Caco-2 (cell line): ENCODE measurements around the gene GP1BB. TPM values are rescaled to one million over a fixed set of nuclear protein-coding genes. Genes with fewer than 3 reads are reported as not detected.

Experiments
- BruUV-seq: library from RNA; stranded (reverse); fragments of 400-500 nt; replicated peaks from 2 replicates; lab custom pipeline; 2021; lab: Mats Ljungman, UMichigan
- CTCF ChIA-PET: fragments of 300-600 bp; sonication (Branson Sonifier 250); formaldehyde crosslinking; loops from one replicate; lab custom pipeline; 2022; ENCODE audit warnings: antibody characterized with exemption; lab: Charles Lee
- POLR2A ChIA-PET: fragments of 300-600 bp; sonication (Branson Sonifier 250); formaldehyde crosslinking; loops from one replicate; lab custom pipeline; 2022; ENCODE audit warnings: antibody characterized with exemption; lab: Charles Lee
- DNase-seq, 2 experiments: peaks; one replicate each; pipeline versions ENCODE4 v3.0.0 to v3.0.0-alpha.2; 2020 to 2022
- H3K27me3 ChIP-seq: replicated peaks from 2 replicates; pipeline ENCODE4 v1.6.0; 2011; ENCODE audit warnings: low read length; ENCODE audit not compliant: control insufficient read depth, insufficient read depth
- H3K36me3 ChIP-seq: 2 replicates; pipeline ENCODE4 v1.5.1; 2011; ENCODE audit warnings: low read length; ENCODE audit not compliant: control insufficient read depth, insufficient read depth
- H3K4me1 ChIP-seq: fragments of 250-450 bp; sonication (Bioruptor Pico); 2 replicates; pipeline ENCODE4 v1.5.1; 2020; ENCODE audit warnings: mild to moderate bottlenecking
- H3K4me3 ChIP-seq: 2 replicates; pipeline ENCODE4 v1.5.1; 2011; ENCODE audit warnings: low read depth, mild to moderate bottlenecking, control low read depth, low read length
- H3K9me3 ChIP-seq: fragments of 250-450 bp; sonication (Bioruptor Pico); 2 replicates; pipeline ENCODE4 v1.5.1; 2020; ENCODE audit warnings: mild to moderate bottlenecking, moderate library complexity
- H3K27ac Mint-ChIP-seq: one replicate; pipeline ENCODE4 v1.8.0; 2022; ENCODE audit warnings: mixed read lengths; ENCODE audit not compliant: unreplicated experiment
- H3K27me3 Mint-ChIP-seq: one replicate; pipeline ENCODE4 v1.8.0; 2022; ENCODE audit warnings: mixed read lengths; ENCODE audit not compliant: insufficient read depth, unreplicated experiment
- H3K36me3 Mint-ChIP-seq: one replicate; pipeline ENCODE4 v1.8.0; 2022; ENCODE audit warnings: mild to moderate bottlenecking, mixed read lengths; ENCODE audit not compliant: insufficient read depth, unreplicated experiment
- H3K4me1 Mint-ChIP-seq: one replicate; pipeline ENCODE4 v1.8.0; 2022; ENCODE audit warnings: low read depth, mixed read lengths; ENCODE audit not compliant: unreplicated experiment
- H3K4me3 Mint-ChIP-seq: one replicate; pipeline ENCODE4 v1.8.0; 2022; ENCODE audit warnings: mild to moderate bottlenecking, moderate library complexity, mixed read lengths; ENCODE audit not compliant: unreplicated experiment
- H3K9me3 Mint-ChIP-seq: one replicate; pipeline ENCODE4 v1.8.0; 2022; ENCODE audit warnings: mixed read lengths; ENCODE audit not compliant: unreplicated experiment
- CTCF ChIP-seq, 2 experiments: fragments of 200-600 bp in 1 of 2; IDR thresholded peaks; 1 replicate in 1 of 2; 2 replicates in 1 of 2; pipeline versions ENCODE4 v1.5.1 to v1.8.0; 2011 to 2022; ENCODE audit warnings: antibody characterized with exemption in 1 of 2, control low read depth in 1 of 2, inconsistent platforms in 1 of 2, low read depth in 1 of 2, low read length in 1 of 2, mild to moderate bottlenecking in 1 of 2, moderate library complexity in 1 of 2; ENCODE audit not compliant: insufficient read depth in 1 of 2, severe bottlenecking in 1 of 2, unreplicated experiment in 1 of 2
- intact Hi-C: fragments of 100-400 bp; cut with micrococcal nuclease; formaldehyde crosslinking; loops from one replicate; pipeline ENCODE4 v1.10.0; 2022; ENCODE audit not compliant: unreplicated experiment
- total RNA-seq: library from RNA; stranded (reverse); gene quantifications from 2 replicates; pipeline ENCODE4 v1.2.3, GENCODE V29; 2022

GP1BB gene
- total RNA-seq, 1 experiment from 2014 or later: 1.0 TPM

GRCh38 chr22:19737846-19738663 is 14.7 kb downstream of the GP1BB start:
- Mint-ChIP-seq H3K4me1 (no peaks in the 10 kb centered on the region), H3K4me3 (no peak overlapping the region), H3K27me3 (no peaks in the 10 kb centered on the region), H3K36me3 (no peaks in the 10 kb centered on the region), H3K9me3 (no peaks in the 10 kb centered on the region), H3K27ac (no peak overlapping the region)
- no TSS peak for BruUV-seq
- H3K4me3 ChIP-seq: no peak overlapping the region
- intact Hi-C loops: no loop called here
- POLR2A ChIA-PET: no interaction called here
- no peaks in the 10 kb centered on the region for H3K27me3 ChIP-seq
- CTCF ChIA-PET: no interaction called here
- no peaks in the 10 kb centered on the region for H3K9me3 ChIP-seq
- DNase-seq: no peak
- H3K4me1 ChIP-seq: peaks cover 4% of the 10 kb centered on the region; the same call in 1 of the 2 replicates
- H3K36me3 ChIP-seq: no peaks in the 10 kb centered on the region
- no peak for TF ChIP-seq CTCF (IDR thresholded peaks at IDR 0.05; ENCODE audit: insufficient read depth in 1 of 2, low read depth in 1 of 2, low read length in 1 of 2, severe bottlenecking in 1 of 2, unreplicated experiment in 1 of 2)

GRCh38 chr22:19738664-19739447 is 15.5 kb downstream of the GP1BB start:
- intact Hi-C loops: no loop called here
- peaks cover 4% of the 10 kb centered on the region; the same call in 1 of the 2 replicates for H3K4me1 ChIP-seq
- no TSS peak for BruUV-seq
- no peaks in the 10 kb centered on the region for H3K36me3 Mint-ChIP-seq
- H3K4me3 ChIP-seq: no peak overlapping the region
- no peaks in the 10 kb centered on the region for H3K9me3 Mint-ChIP-seq
- no peak for DNase-seq
- no peak for TF ChIP-seq CTCF (IDR thresholded peaks at IDR 0.05; ENCODE audit: insufficient read depth in 1 of 2, low read depth in 1 of 2, low read length in 1 of 2, severe bottlenecking in 1 of 2, unreplicated experiment in 1 of 2)
- no peaks in the 10 kb centered on the region for H3K27me3 Mint-ChIP-seq
- no peak overlapping the region for H3K4me3 Mint-ChIP-seq
- no peaks in the 10 kb centered on the region for H3K27me3 ChIP-seq
- no peaks in the 10 kb centered on the region for H3K9me3 ChIP-seq
- no peak overlapping the region for H3K27ac Mint-ChIP-seq
- CTCF ChIA-PET: no interaction called here
- H3K36me3 ChIP-seq: no peaks in the 10 kb centered on the region
- H3K4me1 Mint-ChIP-seq: no peaks in the 10 kb centered on the region
- POLR2A ChIA-PET: no interaction called here

GRCh38 chr22:19739448-19739895 is 16.1 kb downstream of the GP1BB start:
- intact Hi-C loops: no loop called here
- Mint-ChIP-seq H3K4me1 (no peaks in the 10 kb centered on the region), H3K36me3 (no peaks in the 10 kb centered on the region), H3K9me3 (no peaks in the 10 kb centered on the region), H3K27ac (no peak overlapping the region), H3K27me3 (no peaks in the 10 kb centered on the region), H3K4me3 (no peak overlapping the region)
- H3K27me3 ChIP-seq: no peaks in the 10 kb centered on the region
- no TSS peak for BruUV-seq
- TF ChIP-seq CTCF (IDR thresholded peaks at IDR 0.05; ENCODE audit: insufficient read depth in 1 of 2, low read depth in 1 of 2, low read length in 1 of 2, severe bottlenecking in 1 of 2, unreplicated experiment in 1 of 2): no peak
- no peaks in the 10 kb centered on the region for H3K36me3 ChIP-seq
- peaks cover 4% of the 10 kb centered on the region; the same call in 1 of the 2 replicates for H3K4me1 ChIP-seq
- H3K4me3 ChIP-seq: no peak overlapping the region
- DNase-seq: no peak
- POLR2A ChIA-PET: no interaction called here
- CTCF ChIA-PET: no interaction called here
- H3K9me3 ChIP-seq: no peaks in the 10 kb centered on the region
